Osteocyte (in vitro differentiated cells): ENCODE data around the gene PIMREG. TPM values are rescaled to one million over a fixed set of nuclear protein-coding genes. Genes with fewer than 3 reads are reported as not detected.

Experiments used
- DNase-seq: peaks from one replicate; pipeline ENCODE4 v3.0.0; 2021; ENCODE audit warnings: mixed read lengths; ENCODE audit not compliant: unreplicated experiment; ENCODE audit errors: extremely low spot score
- H3K27ac Mint-ChIP-seq: one replicate; pipeline ENCODE4 v1.8.0; 2021; ENCODE audit warnings: mild to moderate bottlenecking, mixed read lengths; ENCODE audit not compliant: unreplicated experiment
- H3K27me3 Mint-ChIP-seq: one replicate; pipeline ENCODE4 v1.8.0; 2021; ENCODE audit warnings: mixed read lengths; ENCODE audit not compliant: unreplicated experiment
- H3K36me3 Mint-ChIP-seq: one replicate; pipeline ENCODE4 v1.8.0; 2021; ENCODE audit warnings: mixed read lengths; ENCODE audit not compliant: unreplicated experiment
- H3K4me1 Mint-ChIP-seq: one replicate; pipeline ENCODE4 v1.8.0; 2021; ENCODE audit warnings: mixed read lengths; ENCODE audit not compliant: unreplicated experiment
- H3K4me3 Mint-ChIP-seq: one replicate; pipeline ENCODE4 v1.8.0; 2021; ENCODE audit warnings: mild to moderate bottlenecking, moderate library complexity, mixed read lengths; ENCODE audit not compliant: unreplicated experiment
- H3K9me3 Mint-ChIP-seq: one replicate; pipeline ENCODE4 v1.8.0; 2021; ENCODE audit warnings: mixed read lengths; ENCODE audit not compliant: unreplicated experiment
- CTCF ChIP-seq: fragments of 200-600 bp; sonication (generic); IDR thresholded peaks from 2 replicates; pipeline ENCODE4 v1.5.0; 2021; ENCODE audit warnings: antibody characterized with exemption, mild to moderate bottlenecking, moderate library complexity
- total RNA-seq: library from RNA; stranded (reverse); gene quantifications from 2 replicates; pipeline ENCODE4 v1.2.1, GENCODE V29; 2021

PIMREG gene
- total RNA-seq, 1 donor from 2014 or later: 8.9 TPM

GRCh38 chr17:6483507-6483906 is 39.3 kb downstream of the PIMREG start:
- H3K27me3 Mint-ChIP-seq: peaks cover 2% of the 10 kb centered on the region
- H3K9me3 Mint-ChIP-seq: no peaks in the 10 kb centered on the region
- H3K27ac Mint-ChIP-seq: no peak overlapping the region
- TF ChIP-seq CTCF: no peak
- no peak for DNase-seq
- H3K36me3 Mint-ChIP-seq: no peaks in the 10 kb centered on the region
- no peaks in the 10 kb centered on the region for H3K4me1 Mint-ChIP-seq
- no peak overlapping the region for H3K4me3 Mint-ChIP-seq

GRCh38 chr17:6485646-6486412 is 41.6 kb downstream of the PIMREG start:
- H3K27ac Mint-ChIP-seq: no peak overlapping the region
- H3K4me1 Mint-ChIP-seq: no peaks in the 10 kb centered on the region
- H3K27me3 Mint-ChIP-seq: peaks cover 2% of the 10 kb centered on the region
- H3K4me3 Mint-ChIP-seq: no peak overlapping the region
- TF ChIP-seq CTCF: no peak
- no peaks in the 10 kb centered on the region for H3K9me3 Mint-ChIP-seq
- DNase-seq: no peak
- no peaks in the 10 kb centered on the region for H3K36me3 Mint-ChIP-seq

DNA sequence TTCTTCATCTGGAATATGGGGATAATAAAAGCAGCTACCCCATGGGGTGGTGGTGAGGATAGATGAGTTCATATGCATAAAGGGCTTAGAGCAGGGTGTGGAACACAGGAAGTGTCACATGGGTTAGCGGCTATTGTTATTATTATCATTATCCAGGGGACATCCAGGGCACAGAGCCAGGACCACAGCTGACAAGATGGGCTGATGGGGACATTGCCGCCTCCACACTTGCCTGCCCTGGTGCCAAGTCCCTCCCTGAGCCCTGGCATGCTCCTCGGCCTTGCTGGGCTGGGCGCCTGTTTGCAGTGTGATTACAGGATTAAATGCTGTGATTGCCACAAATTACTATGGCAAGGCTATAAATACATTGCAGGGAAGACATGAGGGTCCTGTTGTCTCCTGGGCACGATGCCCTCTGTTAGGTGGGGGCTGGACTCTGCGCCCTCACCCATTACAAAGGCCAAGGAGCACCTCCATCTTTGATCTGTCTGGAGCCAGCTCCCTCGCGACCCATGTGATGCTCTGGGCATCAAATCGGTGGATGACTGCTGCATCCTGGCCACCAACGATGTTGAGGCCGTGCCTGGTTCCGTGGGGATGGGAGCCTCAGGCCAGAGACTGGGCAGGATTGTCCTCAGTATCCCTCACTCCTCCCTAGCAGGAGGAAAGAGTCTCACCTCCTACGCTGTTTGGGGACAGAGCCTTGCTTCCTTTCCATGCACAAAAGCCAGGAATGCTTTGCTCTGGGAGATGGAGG is 43.2 kb downstream of the PIMREG start:
- Mint-ChIP-seq H3K36me3 (no peaks in the 10 kb centered on the region), H3K9me3 (no peaks in the 10 kb centered on the region), H3K27ac (no peak overlapping the region), H3K4me3 (no peak overlapping the region), H3K4me1 (no peaks in the 10 kb centered on the region), H3K27me3 (peaks cover 2% of the 10 kb centered on the region)
- no peak for DNase-seq
- no peak for TF ChIP-seq CTCF

GRCh38 chr17:6488008-6488539 is 43.8 kb downstream of the PIMREG start:
- no peak for DNase-seq
- H3K27me3 Mint-ChIP-seq: peaks cover 2% of the 10 kb centered on the region
- H3K4me3 Mint-ChIP-seq: no peak overlapping the region
- no peaks in the 10 kb centered on the region for H3K4me1 Mint-ChIP-seq
- H3K27ac Mint-ChIP-seq: no peak overlapping the region
- no peaks in the 10 kb centered on the region for H3K9me3 Mint-ChIP-seq
- no peak for TF ChIP-seq CTCF
- H3K36me3 Mint-ChIP-seq: no peaks in the 10 kb centered on the region

DNA sequence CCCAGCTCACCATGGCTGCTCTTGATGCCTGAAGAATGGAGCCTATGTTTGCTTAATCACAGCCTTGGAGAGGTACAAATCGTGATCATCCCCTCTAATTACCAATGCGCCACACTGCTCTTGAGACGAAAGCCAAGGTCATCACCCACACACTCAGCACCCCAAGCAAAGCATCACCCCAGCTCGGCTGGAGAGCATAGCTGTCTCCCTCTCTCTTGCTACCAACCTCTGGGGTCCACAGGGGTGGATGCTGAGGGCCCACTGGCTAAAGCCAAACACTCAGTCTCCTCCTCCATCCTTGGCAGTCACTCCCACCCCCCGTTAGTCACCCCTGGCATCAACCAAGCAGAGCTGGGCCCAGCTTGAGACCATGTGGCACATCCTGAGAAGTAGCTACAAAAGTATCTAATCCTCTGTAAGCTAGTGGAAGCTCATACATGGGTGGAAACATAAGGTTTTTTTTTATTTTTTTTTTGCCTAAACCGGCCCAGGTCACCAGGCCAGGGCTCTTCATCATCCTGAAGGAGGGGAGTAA is 44.8 kb downstream of the PIMREG start:
- no peaks in the 10 kb centered on the region for H3K27me3 Mint-ChIP-seq
- no peaks in the 10 kb centered on the region for H3K4me1 Mint-ChIP-seq
- DNase-seq: no peak
- no peak for TF ChIP-seq CTCF
- no peak overlapping the region for H3K4me3 Mint-ChIP-seq
- H3K9me3 Mint-ChIP-seq: no peaks in the 10 kb centered on the region
- H3K36me3 Mint-ChIP-seq: no peaks in the 10 kb centered on the region
- H3K27ac Mint-ChIP-seq: no peak overlapping the region
